Measurements from ENCODE around the gene IRX6. TPM values are rescaled to one million over a fixed set of nuclear protein-coding genes. Genes with fewer than 3 reads are reported as not detected.

IRX6 gene
- total and polyA plus RNA-seq, 2 of the 8 experiments (the other 6 are each of a cell fraction or from before 2014, with no cell fraction given): 0.61 TPM; not detected in 1

DNA sequence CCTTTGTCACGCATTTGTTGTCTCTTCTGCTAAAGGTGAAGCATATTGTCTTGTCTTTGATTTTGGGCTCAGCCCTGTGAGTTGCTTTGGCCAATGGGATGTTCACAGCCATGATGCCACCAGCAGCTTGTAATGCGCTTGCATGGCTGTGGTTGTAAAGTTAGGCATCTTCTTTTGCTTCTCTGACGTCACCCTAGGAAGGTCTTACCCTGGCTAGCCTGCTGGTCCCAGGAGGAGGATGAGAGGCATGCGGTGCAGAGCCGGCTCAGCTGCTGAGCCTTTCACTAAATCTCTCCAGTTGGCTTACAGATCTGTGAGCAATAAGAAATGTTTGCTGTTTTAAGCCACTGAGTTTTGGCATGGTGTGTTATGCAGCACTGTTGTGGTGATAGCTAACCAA is 40.8 kb downstream of the IRX6 start (continued):
- TF ChIP-seq TEAD4 (IDR thresholded peaks at IDR 0.05; ENCODE audit: low read depth, low read length) (no peak), GABPA (IDR thresholded peaks at IDR 0.05; ENCODE audit: borderline replicate concordance, insufficient read depth, low read length) (no peak), ZNF274 (IDR thresholded peaks at IDR 0.05; ENCODE audit: borderline replicate concordance, extremely low read depth, low read length) (no peak)
